ENCODE measurements around the gene SEC61A1.

The SEC61A1 gene

GRCh38 chr3:128080323-128081080 lies 28.3 kb downstream of the SEC61A1 start:
- TF ChIP-seq, protein P1, sequence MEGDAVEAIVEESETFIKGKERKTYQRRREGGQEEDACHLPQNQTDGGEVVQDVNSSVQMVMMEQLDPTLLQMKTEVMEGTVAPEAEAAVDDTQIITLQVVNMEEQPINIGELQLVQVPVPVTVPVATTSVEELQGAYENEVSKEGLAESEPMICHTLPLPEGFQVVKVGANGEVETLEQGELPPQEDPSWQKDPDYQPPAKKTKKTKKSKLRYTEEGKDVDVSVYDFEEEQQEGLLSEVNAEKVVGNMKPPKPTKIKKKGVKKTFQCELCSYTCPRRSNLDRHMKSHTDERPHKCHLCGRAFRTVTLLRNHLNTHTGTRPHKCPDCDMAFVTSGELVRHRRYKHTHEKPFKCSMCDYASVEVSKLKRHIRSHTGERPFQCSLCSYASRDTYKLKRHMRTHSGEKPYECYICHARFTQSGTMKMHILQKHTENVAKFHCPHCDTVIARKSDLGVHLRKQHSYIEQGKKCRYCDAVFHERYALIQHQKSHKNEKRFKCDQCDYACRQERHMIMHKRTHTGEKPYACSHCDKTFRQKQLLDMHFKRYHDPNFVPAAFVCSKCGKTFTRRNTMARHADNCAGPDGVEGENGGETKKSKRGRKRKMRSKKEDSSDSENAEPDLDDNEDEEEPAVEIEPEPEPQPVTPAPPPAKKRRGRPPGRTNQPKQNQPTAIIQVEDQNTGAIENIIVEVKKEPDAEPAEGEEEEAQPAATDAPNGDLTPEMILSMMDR (IDR thresholded peaks at IDR 0.05; ENCODE audit: control insufficient read depth, extremely low read depth, insufficient read depth): no peak
- DNase-seq (ENCODE audit: low read depth): no peak
- H3K4me3 ChIP-seq (ENCODE audit: low read depth, low read length): no peak overlapping the region

DNA sequence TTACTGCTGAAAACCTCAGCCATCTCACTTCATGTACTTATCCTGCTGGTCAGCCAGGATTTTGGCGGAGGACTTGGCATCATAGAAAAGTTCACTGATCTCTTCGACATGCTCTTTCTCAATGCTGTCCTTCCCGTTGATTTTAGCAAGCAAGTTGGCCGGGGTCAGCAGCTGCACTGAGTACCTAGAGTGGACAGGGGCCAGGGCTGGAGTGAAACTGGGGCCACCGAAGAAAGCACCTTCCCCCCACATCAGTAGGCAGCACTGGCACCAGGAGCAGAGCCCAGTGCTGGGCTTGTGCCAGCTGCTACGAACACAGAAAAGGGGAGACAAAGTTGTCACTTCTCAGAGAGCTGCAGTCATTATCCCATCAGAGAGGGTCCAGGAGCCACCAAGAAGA lies 29.0 kb downstream of the SEC61A1 start:
- H3K4me3 ChIP-seq (ENCODE audit: low read depth, low read length): no peak overlapping the region
- TF ChIP-seq, protein P1 (IDR thresholded peaks at IDR 0.05; ENCODE audit: control insufficient read depth, extremely low read depth, insufficient read depth): no peak
- no peak for DNase-seq (ENCODE audit: low read depth)

DNA sequence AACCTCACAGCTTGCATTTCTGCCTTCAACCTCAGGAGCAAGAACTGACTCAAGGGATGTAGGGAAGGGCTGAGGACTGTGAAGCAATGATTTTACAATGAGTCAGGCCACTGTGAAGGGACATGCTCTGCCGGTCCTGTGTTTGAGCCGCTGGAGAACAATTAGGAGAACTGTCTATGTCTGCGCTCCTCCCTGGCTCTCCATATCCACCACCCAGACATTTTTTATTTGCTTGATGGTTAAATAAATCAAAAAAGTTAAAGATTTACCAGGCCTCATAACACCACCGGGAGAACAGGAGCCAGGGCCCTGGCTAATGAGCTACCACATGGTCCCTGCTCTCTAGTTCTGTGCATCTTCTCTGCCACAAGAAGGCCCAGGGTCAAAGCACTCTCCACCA lies 29.6 kb downstream of the SEC61A1 start:
- H3K4me3 ChIP-seq (ENCODE audit: low read depth, low read length): no peak overlapping the region
- TF ChIP-seq, protein P1 (IDR thresholded peaks at IDR 0.05; ENCODE audit: control insufficient read depth, extremely low read depth, insufficient read depth): no peak
- no peak for DNase-seq (ENCODE audit: low read depth)

GRCh38 chr3:128082546-128082945 lies 30.3 kb downstream of the SEC61A1 start:
- DNase-seq (ENCODE audit: low read depth): no peak
- no peak overlapping the region for H3K4me3 ChIP-seq (ENCODE audit: low read depth, low read length)
- TF ChIP-seq, protein P1 (IDR thresholded peaks at IDR 0.05; ENCODE audit: control insufficient read depth, extremely low read depth, insufficient read depth): no peak

GRCh38 chr3:128083396-128083795 lies 31.2 kb downstream of the SEC61A1 start:
- TF ChIP-seq, protein P1 (IDR thresholded peaks at IDR 0.05; ENCODE audit: control insufficient read depth, extremely low read depth, insufficient read depth): no peak
- DNase-seq (ENCODE audit: low read depth): no peak
- no peak overlapping the region for H3K4me3 ChIP-seq (ENCODE audit: low read depth, low read length)

- TF ChIP-seq, protein P1 (IDR thresholded peaks at IDR 0.05; ENCODE audit: control insufficient read depth, extremely low read depth, insufficient read depth): no peak
- H3K4me3 ChIP-seq (ENCODE audit: low read depth, low read length): peak overlapping the region; percentile 10; the same call in 1 of the 2 replicates
- DNase-seq (ENCODE audit: low read depth): no peak
Measured at GRCh38 chr3:128083980-128084674, 31.9 kb downstream of the SEC61A1 start.
